SJSA1 (cell line): Measurements from ENCODE around the gene DHRS12. TPM values are rescaled to one million over a fixed set of nuclear protein-coding genes. Genes with fewer than 3 reads are reported as not detected.

ENCODE experiments used
- DNase-seq, 2 experiments: peaks; one replicate each; pipeline ENCODE4 v3.0.0-alpha.2; 2015 to 2020; ENCODE audit warnings: low spot score in 2 of 2, low read depth in 1 of 2
- H3K27ac ChIP-seq: fragments of 250-450 bp; sonication (Bioruptor Pico); 2 replicates; pipeline ENCODE4 v1.5.1; 2020; ENCODE audit warnings: mild to moderate bottlenecking, moderate library complexity
- H3K27me3 ChIP-seq: fragments of 250-450 bp; sonication (Bioruptor Pico); replicated peaks from 2 replicates; pipeline ENCODE4 v1.5.1; 2020; ENCODE audit warnings: mild to moderate bottlenecking, moderate library complexity
- H3K36me3 ChIP-seq: fragments of 250-450 bp; sonication (Bioruptor Pico); 2 replicates; pipeline ENCODE4 v1.5.1; 2020; ENCODE audit warnings: mild to moderate bottlenecking
- H3K4me1 ChIP-seq: fragments of 250-450 bp; sonication (Bioruptor Pico); replicated peaks from 2 replicates; pipeline ENCODE4 v1.6.1; 2021; ENCODE audit warnings: mild to moderate bottlenecking
- H3K4me3 ChIP-seq: fragments of 250-450 bp; sonication (Bioruptor Pico); 2 replicates; pipeline ENCODE4 v1.5.1; 2020; ENCODE audit warnings: mild to moderate bottlenecking
- H3K9me3 ChIP-seq: fragments of 250-450 bp; sonication (Bioruptor Pico); replicated peaks from 2 replicates; pipeline ENCODE4 v1.5.1; 2020; ENCODE audit warnings: mild to moderate bottlenecking
- total RNA-seq: library from RNA; depleted of rRNA; stranded (reverse); fragments of >200 nt; shearing (Covaris generic); gene quantifications from 2 replicates; pipeline ENCODE4 v1.2.3, GENCODE V29; 2014

Gene DHRS12
- total RNA-seq, 1 experiment from 2014 or later: 5.9 TPM

GRCh38 chr13:51738226-51738905 is 65.6 kb downstream of the DHRS12 start:
- no peak overlapping the region for H3K27ac ChIP-seq
- peaks cover 18% of the 10 kb centered on the region for H3K4me1 ChIP-seq
- no peaks in the 10 kb centered on the region for H3K9me3 ChIP-seq
- H3K27me3 ChIP-seq: no peaks in the 10 kb centered on the region
- peaks cover 41% of the 10 kb centered on the region for H3K36me3 ChIP-seq
- no peak for DNase-seq
- no peak overlapping the region for H3K4me3 ChIP-seq

GRCh38 chr13:51737609-51738008 is 66.4 kb downstream of the DHRS12 start:
- DNase-seq: no peak
- H3K36me3 ChIP-seq: peaks cover 34% of the 10 kb centered on the region
- H3K27ac ChIP-seq: no peak overlapping the region
- H3K27me3 ChIP-seq: no peaks in the 10 kb centered on the region
- H3K4me1 ChIP-seq: peaks cover 20% of the 10 kb centered on the region
- no peak overlapping the region for H3K4me3 ChIP-seq
- no peaks in the 10 kb centered on the region for H3K9me3 ChIP-seq

GRCh38 chr13:51734786-51735185 is 69.2 kb downstream of the DHRS12 start:
- peaks cover 42% of the 10 kb centered on the region for H3K4me1 ChIP-seq
- DNase-seq: peak in 1 of 2 experiments; percentile 21
- H3K27me3 ChIP-seq: no peaks in the 10 kb centered on the region
- no peak overlapping the region for H3K4me3 ChIP-seq
- H3K9me3 ChIP-seq: no peaks in the 10 kb centered on the region
- H3K36me3 ChIP-seq: peaks cover 30% of the 10 kb centered on the region
- H3K27ac ChIP-seq: no peak overlapping the region

- H3K4me3 ChIP-seq: no peak overlapping the region
- no peaks in the 10 kb centered on the region for H3K9me3 ChIP-seq
- no peaks in the 10 kb centered on the region for H3K27me3 ChIP-seq
- peaks cover 53% of the 10 kb centered on the region for H3K4me1 ChIP-seq
- peaks cover 23% of the 10 kb centered on the region for H3K36me3 ChIP-seq
- no peak overlapping the region for H3K27ac ChIP-seq
- no peak for DNase-seq
These were observed 70.3 kb downstream of the DHRS12 start for GRCh38 chr13:51733374-51734298.

GRCh38 chr13:51731759-51732158 is 72.2 kb downstream of the DHRS12 start:
- DNase-seq: peak in 1 of 2 experiments; percentile 38
- Histone ChIP-seq H3K4me3 (no peak overlapping the region), H3K27me3 (no peaks in the 10 kb centered on the region), H3K9me3 (no peaks in the 10 kb centered on the region), H3K36me3 (peaks cover 30% of the 10 kb centered on the region), H3K4me1 (peaks cover 68% of the 10 kb centered on the region), H3K27ac (peak overlapping the region; percentile 99)

GRCh38 chr13:51730927-51731326 is 73.0 kb downstream of the DHRS12 start:
- no peak for DNase-seq
- H3K9me3 ChIP-seq: no peaks in the 10 kb centered on the region
- peaks cover 74% of the 10 kb centered on the region for H3K4me1 ChIP-seq
- H3K27me3 ChIP-seq: no peaks in the 10 kb centered on the region
- peaks cover 34% of the 10 kb centered on the region for H3K36me3 ChIP-seq
- H3K4me3 ChIP-seq: no peak overlapping the region
- H3K27ac ChIP-seq: peak overlapping the region; percentile 99

GRCh38 chr13:51729866-51730553 is 74.0 kb downstream of the DHRS12 start:
- H3K27me3 ChIP-seq: no peaks in the 10 kb centered on the region
- peak overlapping the region; percentile 99 for H3K27ac ChIP-seq
- peak overlapping the region; percentile 16 for H3K4me3 ChIP-seq
- peaks cover 70% of the 10 kb centered on the region for H3K4me1 ChIP-seq
- H3K9me3 ChIP-seq: no peaks in the 10 kb centered on the region
- peak; percentile 81 to 93 for DNase-seq
- peaks cover 30% of the 10 kb centered on the region for H3K36me3 ChIP-seq

- peaks cover 62% of the 10 kb centered on the region for H3K4me1 ChIP-seq
- no peaks in the 10 kb centered on the region for H3K9me3 ChIP-seq
- H3K27me3 ChIP-seq: no peaks in the 10 kb centered on the region
- DNase-seq: no peak
- no peak overlapping the region for H3K4me3 ChIP-seq
- H3K27ac ChIP-seq: peak overlapping the region; percentile 99
- H3K36me3 ChIP-seq: peaks cover 29% of the 10 kb centered on the region
These were observed 75.0 kb downstream of the DHRS12 start for GRCh38 chr13:51728972-51729371.

GRCh38 chr13:51728275-51728673 is 75.7 kb downstream of the DHRS12 start:
- no peak overlapping the region for H3K4me3 ChIP-seq
- H3K9me3 ChIP-seq: no peaks in the 10 kb centered on the region
- H3K27me3 ChIP-seq: no peaks in the 10 kb centered on the region
- H3K27ac ChIP-seq: no peak overlapping the region
- H3K36me3 ChIP-seq: peaks cover 31% of the 10 kb centered on the region
- H3K4me1 ChIP-seq: peaks cover 55% of the 10 kb centered on the region
- no peak for DNase-seq

- Histone ChIP-seq H3K4me3 (no peak overlapping the region), H3K27ac (no peak overlapping the region), H3K36me3 (peaks cover 35% of the 10 kb centered on the region), H3K27me3 (no peaks in the 10 kb centered on the region), H3K4me1 (peaks cover 54% of the 10 kb centered on the region), H3K9me3 (no peaks in the 10 kb centered on the region)
- no peak for DNase-seq
These were observed 76.2 kb downstream of the DHRS12 start for GRCh38 chr13:51727634-51728274.

GRCh38 chr13:51726446-51727193 is 77.3 kb downstream of the DHRS12 start:
- Histone ChIP-seq H3K36me3 (peaks cover 33% of the 10 kb centered on the region), H3K27ac (peak overlapping the region; percentile 5; the same call in 1 of the 2 replicates), H3K4me1 (peaks cover 48% of the 10 kb centered on the region), H3K4me3 (no peak overlapping the region), H3K9me3 (no peaks in the 10 kb centered on the region), H3K27me3 (no peaks in the 10 kb centered on the region)
- DNase-seq: no peak

- H3K4me1 ChIP-seq: peaks cover 32% of the 10 kb centered on the region
- no peak overlapping the region for H3K27ac ChIP-seq
- no peaks in the 10 kb centered on the region for H3K27me3 ChIP-seq
- no peaks in the 10 kb centered on the region for H3K9me3 ChIP-seq
- H3K4me3 ChIP-seq: no peak overlapping the region
- no peak for DNase-seq
- H3K36me3 ChIP-seq: peaks cover 42% of the 10 kb centered on the region
These were observed 79.2 kb downstream of the DHRS12 start for GRCh38 chr13:51724721-51725120.

GRCh38 chr13:51723529-51723928 is 80.4 kb downstream of the DHRS12 start:
- DNase-seq: no peak
- peaks cover 20% of the 10 kb centered on the region for H3K4me1 ChIP-seq
- H3K27ac ChIP-seq: no peak overlapping the region
- peaks cover 50% of the 10 kb centered on the region for H3K36me3 ChIP-seq
- H3K27me3 ChIP-seq: no peaks in the 10 kb centered on the region
- no peaks in the 10 kb centered on the region for H3K9me3 ChIP-seq
- no peak overlapping the region for H3K4me3 ChIP-seq
